ENCODE measurements around the gene SRPX2. TPM values are rescaled to one million over a fixed set of nuclear protein-coding genes. Genes with fewer than 3 reads are reported as not detected.

SRPX2 gene
- total RNA-seq, 1 donor from 2014 or later, result 10.8 TPM

DNA sequence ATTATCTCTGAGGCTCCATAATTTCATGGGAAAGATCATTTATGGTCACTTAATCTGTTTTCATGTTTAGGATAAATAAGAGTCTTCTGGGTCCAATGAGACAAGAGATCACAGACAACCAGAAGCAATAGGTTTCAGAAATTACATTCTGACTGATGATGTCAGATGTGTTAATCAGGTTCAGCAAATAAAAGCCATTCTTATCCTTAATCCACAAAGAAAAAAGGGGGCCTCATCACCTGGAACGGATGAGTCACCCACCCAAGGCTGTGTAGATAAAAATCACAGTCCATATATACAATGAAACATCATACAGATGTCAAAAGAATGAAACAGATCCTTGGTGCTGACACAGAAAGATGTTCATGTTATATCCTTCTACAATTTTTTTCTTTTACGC, 51.3 kb downstream of the SRPX2 start:
- Mint-ChIP-seq H3K27ac (ENCODE audit: unreplicated experiment) (no peak overlapping the region), H3K4me1 (ENCODE audit: low read depth) (peaks cover 12% of the 10 kb centered on the region), H3K36me3 (ENCODE audit: low read depth) (no peaks in the 10 kb centered on the region), H3K27me3 (ENCODE audit: low read depth) (no peaks in the 10 kb centered on the region), H3K9me3 (ENCODE audit: low read depth) (no peaks in the 10 kb centered on the region), H3K4me3 (ENCODE audit: unreplicated experiment) (no peak overlapping the region)
- no peak for TF ChIP-seq CTCF (IDR thresholded peaks at IDR 0.05)
- DNase-seq (ENCODE audit: low spot score), result no peak

DNA sequence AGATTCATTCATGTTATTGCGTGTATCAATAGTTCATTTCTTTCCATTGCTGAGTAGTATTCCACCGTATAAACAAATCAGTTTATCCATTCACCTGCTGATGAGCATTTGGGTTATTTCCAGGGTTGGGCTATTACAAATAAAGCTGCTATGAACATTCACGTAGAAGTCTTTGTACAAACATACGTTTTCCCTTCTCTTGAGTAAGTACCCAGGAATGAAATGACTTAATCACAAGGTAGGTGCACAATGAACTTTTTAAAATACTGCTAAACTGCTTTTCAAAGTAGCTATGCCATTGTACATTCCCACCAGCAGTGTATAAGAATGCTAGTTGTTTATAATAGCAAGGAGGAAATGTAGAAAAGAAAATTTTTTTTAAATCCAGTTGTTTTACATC, 52.0 kb downstream of the SRPX2 start:
- no peaks in the 10 kb centered on the region for H3K9me3 Mint-ChIP-seq (ENCODE audit: low read depth)
- H3K36me3 Mint-ChIP-seq (ENCODE audit: low read depth), result no peaks in the 10 kb centered on the region
- H3K27ac Mint-ChIP-seq (ENCODE audit: unreplicated experiment), result no peak overlapping the region
- no peak for TF ChIP-seq CTCF (IDR thresholded peaks at IDR 0.05)
- H3K4me1 Mint-ChIP-seq (ENCODE audit: low read depth), result peaks cover 12% of the 10 kb centered on the region
- H3K27me3 Mint-ChIP-seq (ENCODE audit: low read depth), result no peaks in the 10 kb centered on the region
- no peak for DNase-seq (ENCODE audit: low spot score)
- H3K4me3 Mint-ChIP-seq (ENCODE audit: unreplicated experiment), result no peak overlapping the region

DNA sequence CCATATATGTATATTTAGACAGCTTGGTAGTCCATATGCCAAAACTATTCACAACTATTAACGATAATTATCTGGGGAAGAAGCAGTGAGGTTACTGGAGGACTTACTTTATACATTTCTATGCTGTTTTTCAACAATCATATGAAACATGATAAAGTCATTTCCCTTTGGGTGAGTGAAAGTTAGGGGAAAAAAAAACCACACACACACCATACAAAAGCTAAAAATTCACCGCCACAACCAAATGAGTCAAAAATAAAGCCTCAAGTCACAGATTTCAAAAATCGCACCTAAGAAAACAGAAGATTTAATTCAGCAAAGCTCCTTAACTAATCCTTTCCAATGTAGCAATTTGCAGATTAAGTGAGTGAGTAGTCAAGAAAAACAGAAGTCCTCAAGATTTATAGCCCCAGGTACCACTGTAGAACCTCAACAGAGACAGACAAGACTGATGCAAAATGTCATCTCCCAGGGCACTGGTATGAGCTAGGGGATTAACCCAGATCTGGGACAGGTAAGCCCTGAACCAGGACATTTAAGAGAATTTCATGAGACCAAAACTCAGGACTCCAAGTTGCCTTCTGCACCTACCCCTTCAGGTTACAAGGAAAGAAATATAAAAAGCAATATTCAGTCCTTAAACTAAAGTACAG, 52.8 kb downstream of the SRPX2 start:
- Mint-ChIP-seq H3K36me3 (ENCODE audit: low read depth) (no peaks in the 10 kb centered on the region), H3K9me3 (ENCODE audit: low read depth) (no peaks in the 10 kb centered on the region), H3K4me1 (ENCODE audit: low read depth) (peaks cover 12% of the 10 kb centered on the region), H3K27me3 (ENCODE audit: low read depth) (no peaks in the 10 kb centered on the region), H3K4me3 (ENCODE audit: unreplicated experiment) (no peak overlapping the region), H3K27ac (ENCODE audit: unreplicated experiment) (no peak overlapping the region)
- no peak for TF ChIP-seq CTCF (IDR thresholded peaks at IDR 0.05)
- DNase-seq (ENCODE audit: low spot score), result no peak

DNA sequence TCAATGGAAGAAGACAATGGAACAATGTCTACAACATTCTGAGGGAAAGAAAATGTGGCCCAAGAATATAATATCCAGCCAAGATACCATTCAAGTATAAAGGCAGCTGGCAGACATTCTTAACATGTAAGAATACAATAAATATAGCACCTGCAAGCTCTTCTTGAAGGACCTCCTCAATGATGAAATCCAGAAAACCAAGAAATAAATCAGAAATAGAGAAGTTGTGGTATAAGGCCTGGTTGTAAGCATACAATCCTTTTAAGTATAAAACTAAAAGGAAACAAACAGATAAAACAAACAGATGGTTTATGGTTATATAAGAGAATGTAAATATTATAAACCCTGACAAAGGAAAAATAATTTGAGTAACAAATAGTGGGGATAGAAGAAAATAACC, 54.6 kb downstream of the SRPX2 start:
- no peaks in the 10 kb centered on the region for H3K9me3 Mint-ChIP-seq (ENCODE audit: low read depth)
- no peak overlapping the region for H3K27ac Mint-ChIP-seq (ENCODE audit: unreplicated experiment)
- H3K4me1 Mint-ChIP-seq (ENCODE audit: low read depth), result peaks cover 12% of the 10 kb centered on the region
- DNase-seq (ENCODE audit: low spot score), result no peak
- no peaks in the 10 kb centered on the region for H3K36me3 Mint-ChIP-seq (ENCODE audit: low read depth)
- TF ChIP-seq CTCF (IDR thresholded peaks at IDR 0.05), result no peak
- no peak overlapping the region for H3K4me3 Mint-ChIP-seq (ENCODE audit: unreplicated experiment)
- H3K27me3 Mint-ChIP-seq (ENCODE audit: low read depth), result no peaks in the 10 kb centered on the region

GRCh38 chrX:100700809-100701208, 56.8 kb downstream of the SRPX2 start:
- Mint-ChIP-seq H3K4me1 (ENCODE audit: low read depth) (peaks cover 12% of the 10 kb centered on the region), H3K9me3 (ENCODE audit: low read depth) (no peaks in the 10 kb centered on the region), H3K4me3 (ENCODE audit: unreplicated experiment) (no peak overlapping the region), H3K36me3 (ENCODE audit: low read depth) (no peaks in the 10 kb centered on the region), H3K27ac (ENCODE audit: unreplicated experiment) (no peak overlapping the region), H3K27me3 (ENCODE audit: low read depth) (no peaks in the 10 kb centered on the region)
- no peak for TF ChIP-seq CTCF (IDR thresholded peaks at IDR 0.05)
- DNase-seq (ENCODE audit: low spot score), result no peak
